Retina (tissue), 1 donor: ENCODE data around the gene SLC25A13.
"Not testable (repeated sequence)": the region's sequence is repeated elsewhere in the genome, so short reads cannot be mapped to it uniquely, and the experiment has no call there.

ENCODE experiments used
- DNase-seq: peaks from one replicate; pipeline ENCODE4 v3.0.0-alpha.2; 2016

SLC25A13 gene, protein sequence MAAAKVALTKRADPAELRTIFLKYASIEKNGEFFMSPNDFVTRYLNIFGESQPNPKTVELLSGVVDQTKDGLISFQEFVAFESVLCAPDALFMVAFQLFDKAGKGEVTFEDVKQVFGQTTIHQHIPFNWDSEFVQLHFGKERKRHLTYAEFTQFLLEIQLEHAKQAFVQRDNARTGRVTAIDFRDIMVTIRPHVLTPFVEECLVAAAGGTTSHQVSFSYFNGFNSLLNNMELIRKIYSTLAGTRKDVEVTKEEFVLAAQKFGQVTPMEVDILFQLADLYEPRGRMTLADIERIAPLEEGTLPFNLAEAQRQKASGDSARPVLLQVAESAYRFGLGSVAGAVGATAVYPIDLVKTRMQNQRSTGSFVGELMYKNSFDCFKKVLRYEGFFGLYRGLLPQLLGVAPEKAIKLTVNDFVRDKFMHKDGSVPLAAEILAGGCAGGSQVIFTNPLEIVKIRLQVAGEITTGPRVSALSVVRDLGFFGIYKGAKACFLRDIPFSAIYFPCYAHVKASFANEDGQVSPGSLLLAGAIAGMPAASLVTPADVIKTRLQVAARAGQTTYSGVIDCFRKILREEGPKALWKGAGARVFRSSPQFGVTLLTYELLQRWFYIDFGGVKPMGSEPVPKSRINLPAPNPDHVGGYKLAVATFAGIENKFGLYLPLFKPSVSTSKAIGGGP

GRCh38 chr7:96321658-96322372 lies at the start of gene SLC25A13:
SLC25A13 (minus strand) TSS chr7:96322098; CDS start chr7:96321956, 142 bp downstream.
- DNase-seq = peak; percentile 93

DNA sequence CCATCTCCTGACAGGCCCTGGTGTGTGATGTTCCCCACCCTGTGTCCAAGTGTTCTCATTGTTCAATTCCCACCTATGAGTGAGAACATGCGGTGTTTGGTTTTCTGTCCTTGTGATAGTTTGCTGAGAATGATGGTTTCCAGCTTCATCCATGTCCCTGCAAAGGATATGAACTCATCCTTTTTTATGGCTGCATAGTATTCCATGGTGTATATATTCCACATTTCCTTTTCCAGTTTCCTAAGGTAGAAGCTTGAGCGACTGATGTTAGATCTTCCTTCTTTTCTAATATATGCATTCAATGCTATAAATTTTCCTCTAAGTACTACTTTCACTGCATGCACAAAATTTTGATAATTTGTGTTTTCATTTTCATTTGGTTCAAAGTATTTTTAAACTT lies 44.0 kb upstream of the SLC25A13 start:
- DNase-seq = not testable (repeated sequence)

- DNase-seq = no peak
Measured at GRCh38 chr7:96361116-96361857, 39.4 kb upstream of the SLC25A13 start.

- DNase-seq = no peak
Measured at GRCh38 chr7:96359876-96360275, 38.0 kb upstream of the SLC25A13 start.

- not testable (repeated sequence) for DNase-seq
Measured at GRCh38 chr7:96358236-96358971, 36.5 kb upstream of the SLC25A13 start.

DNA sequence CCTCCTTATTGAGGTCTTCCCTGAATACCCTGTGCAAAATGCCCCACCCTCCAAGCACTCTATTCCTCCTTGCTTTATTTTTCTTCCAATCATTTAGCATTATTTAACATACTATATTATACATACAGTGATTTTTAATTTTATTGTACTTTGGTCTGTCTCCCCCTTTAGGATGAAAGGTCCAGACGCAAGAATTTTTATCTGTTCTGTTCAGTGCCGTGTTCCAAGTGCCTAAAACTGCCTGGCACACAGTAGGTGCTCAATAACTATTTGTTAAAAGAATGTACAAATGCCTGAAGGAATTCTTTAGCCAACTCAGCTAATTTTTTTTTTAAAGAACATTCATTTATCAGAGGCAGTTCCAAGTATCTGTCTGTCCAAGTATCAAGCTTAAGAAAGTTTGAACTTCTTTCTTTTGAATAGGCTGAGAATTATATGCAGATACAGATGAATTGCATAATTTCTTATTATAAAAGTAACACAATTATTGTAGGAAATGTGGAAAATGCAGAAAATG lies 34.1 kb upstream of the SLC25A13 start:
- no peak for DNase-seq

DNA sequence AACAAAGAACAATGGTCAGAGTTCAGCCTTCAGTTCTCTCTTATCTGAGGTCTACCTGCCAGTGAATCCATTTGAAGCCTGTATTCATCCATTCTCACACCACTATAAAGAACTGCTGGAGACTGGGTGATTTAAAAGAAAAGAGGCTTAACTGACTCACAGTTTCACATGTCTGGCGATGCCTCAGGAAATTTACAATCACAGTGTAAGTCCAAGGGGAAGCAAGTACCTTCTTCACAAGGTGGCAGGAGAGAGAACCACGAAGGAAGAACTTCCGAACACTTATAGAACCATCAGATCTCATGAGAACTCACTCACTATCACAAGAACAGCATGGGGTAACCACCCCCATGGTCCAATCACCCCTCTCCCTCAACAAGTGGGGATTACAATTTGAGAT lies 33.0 kb upstream of the SLC25A13 start:
- no peak for DNase-seq

- no peak for DNase-seq
Measured at GRCh38 chr7:96349572-96349971, 27.7 kb upstream of the SLC25A13 start.

GRCh38 chr7:96347471-96347870 lies 25.6 kb upstream of the SLC25A13 start:
- DNase-seq = no peak

- DNase-seq = no peak
Measured at GRCh38 chr7:96346293-96346953, 24.5 kb upstream of the SLC25A13 start.

DNA sequence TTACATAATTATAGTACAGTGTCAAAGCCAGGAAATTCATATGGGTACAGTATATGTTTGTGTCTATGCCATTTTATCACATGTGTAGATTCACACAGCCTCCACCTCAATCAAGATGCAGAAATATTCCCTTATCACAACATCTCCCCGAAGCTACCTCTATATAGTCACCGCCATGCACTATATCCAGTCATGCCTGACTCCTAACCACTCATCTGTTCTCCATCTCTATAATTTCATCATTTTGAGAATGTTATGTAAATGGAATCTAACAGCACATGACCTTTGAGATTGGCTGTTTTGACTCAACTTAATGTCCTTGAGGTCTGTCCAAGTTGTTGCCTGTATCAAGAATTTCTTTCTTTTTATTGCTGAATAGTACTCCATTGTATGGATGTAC lies 22.3 kb upstream of the SLC25A13 start:
- DNase-seq = no peak

- no peak for DNase-seq
Measured at GRCh38 chr7:96342049-96342448, 20.2 kb upstream of the SLC25A13 start.

GRCh38 chr7:96337519-96337918 lies 15.6 kb upstream of the SLC25A13 start:
- DNase-seq = no peak

- no peak for DNase-seq
Measured at GRCh38 chr7:96332325-96332724, 10.4 kb upstream of the SLC25A13 start.

- DNase-seq = no peak
Measured at GRCh38 chr7:96331775-96332174, 9.9 kb upstream of the SLC25A13 start.

- no peak for DNase-seq
Measured at GRCh38 chr7:96331233-96331632, 9.3 kb upstream of the SLC25A13 start.

- DNase-seq = no peak
Measured at GRCh38 chr7:96330193-96330592, 8.3 kb upstream of the SLC25A13 start.

DNA sequence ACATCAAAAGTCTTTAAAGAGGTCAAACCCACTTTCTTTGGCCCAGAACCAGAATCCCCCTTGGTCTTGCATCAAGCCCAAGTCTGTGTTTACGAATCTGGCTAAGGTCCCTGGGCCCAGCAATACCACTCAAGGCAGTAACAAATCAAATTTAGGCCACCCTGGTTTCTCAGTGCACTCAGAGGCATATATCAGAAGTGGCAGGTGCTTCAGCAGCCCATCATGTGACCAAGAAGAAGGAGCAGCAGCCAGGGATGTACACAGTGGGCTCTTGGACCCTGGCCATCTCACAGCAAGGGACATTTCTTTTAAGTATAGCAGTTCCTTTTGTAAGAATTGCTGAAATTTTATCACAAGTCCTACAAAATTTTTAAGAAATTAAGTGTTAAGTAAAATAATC lies 7.3 kb upstream of the SLC25A13 start:
- DNase-seq = no peak

DNA sequence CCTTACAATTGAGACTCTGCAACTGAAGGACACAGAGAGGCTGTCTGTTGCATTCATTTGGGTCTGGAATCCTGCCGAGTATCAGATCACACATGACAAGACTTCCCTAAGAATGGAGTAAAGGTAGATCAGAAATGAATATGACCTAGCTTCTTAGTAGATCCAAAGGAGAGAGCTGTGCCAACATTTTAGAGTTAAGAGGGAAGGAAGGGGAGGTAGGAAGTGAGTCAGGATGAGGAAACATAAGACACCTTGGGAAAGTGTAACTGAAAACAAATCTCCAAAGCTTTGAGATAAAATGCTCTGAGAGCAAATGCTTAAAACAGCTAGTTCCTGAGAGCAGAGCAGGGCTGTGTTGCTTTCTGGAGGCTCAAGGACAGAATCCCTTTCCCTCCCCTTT lies 6.1 kb upstream of the SLC25A13 start:
- no peak for DNase-seq

DNA sequence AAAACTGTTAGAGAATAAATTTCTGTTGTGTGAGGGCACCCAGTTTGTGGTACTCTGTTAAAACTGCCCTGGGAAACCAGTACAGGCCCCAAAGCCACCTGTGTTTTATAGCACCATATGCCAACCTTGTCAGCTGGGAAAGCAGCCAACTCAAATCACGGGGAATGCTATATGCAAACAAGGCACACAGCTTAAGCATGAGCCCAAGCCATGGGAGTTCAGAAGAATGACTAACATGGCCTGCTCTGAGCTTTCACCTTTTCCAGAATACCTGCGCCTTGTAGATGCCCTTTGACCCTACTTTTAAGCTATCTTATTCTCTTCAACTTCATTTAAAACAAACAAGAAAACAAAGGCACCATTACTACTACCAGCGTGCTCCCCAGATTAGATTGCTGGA lies 5.5 kb upstream of the SLC25A13 start:
- DNase-seq = no peak

GRCh38 chr7:96326752-96327151 lies 4.9 kb upstream of the SLC25A13 start:
- DNase-seq = not testable (repeated sequence)
